ENCODE data around the gene XRN2. TPM values are rescaled to one million over a fixed set of nuclear protein-coding genes. Genes with fewer than 3 reads are reported as not detected.
"Not testable (repeated sequence)": the region's sequence is repeated elsewhere in the genome, so short reads cannot be mapped to it uniquely, and the experiment has no call there.

Gene XRN2
- polyA plus RNA-seq, 1 donor: 42.3 TPM

- not testable (repeated sequence) for DNase-seq (ENCODE audit: low read depth)
Measured at GRCh38 chr20:21423712-21424111, 120.6 kb downstream of the XRN2 start.

GRCh38 chr20:21424846-21425245, 121.7 kb downstream of the XRN2 start:
- DNase-seq (ENCODE audit: low read depth): no peak

- no peak for DNase-seq (ENCODE audit: low read depth)
Measured at GRCh38 chr20:21430020-21430419, 126.9 kb downstream of the XRN2 start.

GRCh38 chr20:21432911-21433310, 129.8 kb downstream of the XRN2 start:
- DNase-seq (ENCODE audit: low read depth): no peak

GRCh38 chr20:21433329-21433890, 130.3 kb downstream of the XRN2 start:
- no peak for DNase-seq (ENCODE audit: low read depth)

GRCh38 chr20:21435576-21435975, 132.4 kb downstream of the XRN2 start:
- no peak for DNase-seq (ENCODE audit: low read depth)

GRCh38 chr20:21436205-21436604, 133.1 kb downstream of the XRN2 start:
- DNase-seq (ENCODE audit: low read depth): no peak

- no peak for DNase-seq (ENCODE audit: low read depth)
Measured at GRCh38 chr20:21437248-21437647, 134.1 kb downstream of the XRN2 start.

- DNase-seq (ENCODE audit: low read depth): no peak
Measured at GRCh38 chr20:21437816-21438215, 134.7 kb downstream of the XRN2 start.

Other genes starting within 250 kb of the XRN2 start
- not detected for gene LINC00237, start 197.0 kb upstream of the XRN2 start, polyA plus RNA-seq (ENCODE audit: insufficient read length)
- gene KIZ, start 177.2 kb upstream of the XRN2 start, polyA plus RNA-seq (ENCODE audit: insufficient read length): 17.0 TPM
- gene NKX2-4, start 94.2 kb downstream of the XRN2 start, polyA plus RNA-seq (ENCODE audit: insufficient read length): not detected
- 0.13 TPM for gene NKX2-2, start 210.7 kb downstream of the XRN2 start, polyA plus RNA-seq (ENCODE audit: insufficient read length)